IPS-15b (cell line): ENCODE data around the gene THYN1.

Experiments used
- H3K27me3 ChIP-seq: one replicate; pipeline ENCODE4 v1.6.1; 2013; ENCODE audit warnings: low read length; ENCODE audit not compliant: control insufficient read depth, insufficient read depth
- H3K36me3 ChIP-seq: one replicate; pipeline ENCODE4 v1.6.1; 2013; ENCODE audit warnings: low read length; ENCODE audit not compliant: control insufficient read depth, insufficient read depth
- H3K4me1 ChIP-seq: one replicate; pipeline ENCODE4 v1.6.1; 2013; ENCODE audit warnings: mild to moderate bottlenecking, low read length; ENCODE audit not compliant: control insufficient read depth, insufficient read depth
- H3K4me3 ChIP-seq: one replicate; pipeline ENCODE4 v1.5.1; 2013; ENCODE audit warnings: low read depth, low read length
- H3K9ac ChIP-seq: one replicate; pipeline ENCODE4 v1.6.1; 2013; ENCODE audit warnings: low read depth, mild to moderate bottlenecking, low read length
- H3K9me3 ChIP-seq: one replicate; pipeline ENCODE4 v1.6.1; 2013; ENCODE audit warnings: mild to moderate bottlenecking, low read length; ENCODE audit not compliant: control insufficient read depth, insufficient read depth

Gene THYN1

DNA sequence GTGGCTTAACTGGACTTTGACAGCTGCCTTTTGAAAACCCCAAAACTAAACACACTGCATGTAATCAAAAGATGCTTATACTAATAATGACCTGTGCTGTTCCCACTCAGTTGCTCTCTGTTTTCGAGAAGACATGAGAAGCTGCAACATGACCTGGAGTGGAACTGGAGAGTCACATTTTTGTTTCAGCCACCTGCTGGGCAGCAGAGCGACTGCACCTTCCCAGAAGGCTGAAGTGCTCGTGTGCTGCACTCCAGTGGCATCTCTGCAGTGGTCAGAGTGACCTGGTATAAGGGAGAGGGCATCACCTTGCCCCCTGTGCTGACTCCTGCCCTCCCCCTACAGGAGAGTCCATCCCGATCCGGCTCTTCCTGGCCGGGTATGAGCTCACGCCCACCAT lies 8.6 kb downstream of the THYN1 start:
- H3K4me1 ChIP-seq: no peaks in the 10 kb centered on the region
- peaks cover 35% of the 10 kb centered on the region for H3K36me3 ChIP-seq
- no peak overlapping the region for H3K9ac ChIP-seq
- H3K9me3 ChIP-seq: no peaks in the 10 kb centered on the region
- no peak overlapping the region for H3K4me3 ChIP-seq
- H3K27me3 ChIP-seq: no peaks in the 10 kb centered on the region

DNA sequence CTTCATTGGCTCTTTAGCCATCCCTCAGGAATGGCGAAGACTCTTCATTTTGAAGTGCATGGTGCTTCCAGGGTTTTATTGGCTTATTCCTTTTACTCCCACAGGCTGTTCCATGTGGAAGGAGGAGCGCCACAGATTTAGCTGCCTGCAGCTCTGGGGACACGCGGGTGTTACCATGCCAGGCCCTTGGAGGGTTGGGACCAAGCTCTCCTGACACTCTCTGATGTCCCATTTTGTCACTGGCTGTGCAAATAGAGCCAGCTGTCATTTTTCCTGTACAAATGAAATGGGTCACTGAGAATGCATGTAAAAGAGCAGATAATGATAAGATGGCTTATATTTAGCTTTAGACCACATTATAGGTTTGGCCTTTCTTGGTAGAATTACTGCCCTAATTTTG lies 9.2 kb downstream of the THYN1 start:
- Histone ChIP-seq H3K27me3 (no peaks in the 10 kb centered on the region), H3K9me3 (no peaks in the 10 kb centered on the region), H3K4me1 (no peaks in the 10 kb centered on the region), H3K36me3 (peaks cover 30% of the 10 kb centered on the region), H3K9ac (no peak overlapping the region), H3K4me3 (no peak overlapping the region)

DNA sequence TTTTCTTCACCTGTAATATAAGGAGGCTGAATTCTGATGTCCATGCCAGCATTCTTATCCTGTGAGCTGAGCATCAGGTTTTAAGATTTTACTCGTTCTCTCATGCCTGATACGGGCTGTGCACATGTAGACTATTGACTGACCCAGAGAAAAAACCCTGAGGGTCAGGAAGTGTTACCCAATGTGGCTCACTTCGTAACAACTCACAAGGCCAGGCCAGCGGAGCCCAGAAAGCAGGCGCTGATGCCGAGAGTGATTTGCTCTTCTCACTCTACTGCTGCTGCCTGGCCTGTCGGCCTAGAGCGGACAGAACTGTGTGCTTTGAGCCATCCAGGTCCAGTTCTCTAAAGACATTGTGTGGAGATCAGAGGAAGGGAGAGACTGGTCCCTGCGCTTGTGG lies 10.8 kb downstream of the THYN1 start:
- no peak overlapping the region for H3K4me3 ChIP-seq
- H3K9me3 ChIP-seq: no peaks in the 10 kb centered on the region
- no peak overlapping the region for H3K9ac ChIP-seq
- H3K36me3 ChIP-seq: peaks cover 30% of the 10 kb centered on the region
- H3K27me3 ChIP-seq: no peaks in the 10 kb centered on the region
- no peaks in the 10 kb centered on the region for H3K4me1 ChIP-seq

DNA sequence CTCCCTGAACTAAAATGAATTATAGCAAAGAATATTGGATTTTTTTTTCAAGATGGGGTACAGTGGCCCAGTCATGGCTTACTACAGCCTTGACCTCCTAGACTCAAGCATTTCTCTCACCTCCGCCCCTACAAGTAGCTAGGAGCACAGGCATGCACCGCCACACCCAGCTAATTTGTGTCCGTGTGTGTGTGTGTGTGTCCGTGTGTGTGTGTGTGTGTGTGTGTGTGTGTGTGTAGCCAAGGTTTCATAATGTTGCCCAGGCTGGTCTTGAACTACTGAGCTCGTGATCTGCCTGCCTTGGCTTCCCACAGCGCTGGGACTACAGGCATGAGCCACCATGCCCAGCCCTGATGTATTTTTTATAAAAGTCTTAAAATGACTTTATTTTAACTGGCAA lies 12.6 kb downstream of the THYN1 start:
- Histone ChIP-seq H3K27me3 (no peaks in the 10 kb centered on the region), H3K9me3 (no peaks in the 10 kb centered on the region), H3K36me3 (peaks cover 16% of the 10 kb centered on the region)

DNA sequence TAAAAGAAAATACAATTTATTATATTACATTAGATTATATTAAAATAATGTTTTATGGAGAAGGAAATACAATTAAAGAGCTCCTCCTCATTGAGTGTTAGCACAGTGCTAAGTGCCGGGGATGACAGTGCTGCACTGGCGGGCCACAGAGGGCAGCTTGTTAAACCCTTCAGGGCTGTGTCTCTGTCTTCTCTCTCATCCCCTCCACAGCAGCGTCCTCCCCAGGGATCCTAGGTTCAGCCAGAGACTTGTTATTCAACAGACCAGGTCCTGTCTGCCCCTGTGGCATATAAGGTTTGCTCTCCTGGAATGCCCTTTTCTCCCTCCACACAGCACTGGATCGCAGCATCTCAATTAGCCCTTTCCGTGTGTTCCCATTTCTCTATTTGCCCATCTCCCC lies 14.2 kb downstream of the THYN1 start:
- Histone ChIP-seq H3K9ac (no peak overlapping the region), H3K36me3 (peaks cover 8% of the 10 kb centered on the region), H3K4me1 (no peaks in the 10 kb centered on the region), H3K27me3 (no peaks in the 10 kb centered on the region), H3K9me3 (no peaks in the 10 kb centered on the region), H3K4me3 (no peak overlapping the region)

More for the DNA sequence above, 12.6 kb downstream of the THYN1 start:
- H3K9ac ChIP-seq: no peak overlapping the region
- no peaks in the 10 kb centered on the region for H3K4me1 ChIP-seq
- no peak overlapping the region for H3K4me3 ChIP-seq

DNA sequence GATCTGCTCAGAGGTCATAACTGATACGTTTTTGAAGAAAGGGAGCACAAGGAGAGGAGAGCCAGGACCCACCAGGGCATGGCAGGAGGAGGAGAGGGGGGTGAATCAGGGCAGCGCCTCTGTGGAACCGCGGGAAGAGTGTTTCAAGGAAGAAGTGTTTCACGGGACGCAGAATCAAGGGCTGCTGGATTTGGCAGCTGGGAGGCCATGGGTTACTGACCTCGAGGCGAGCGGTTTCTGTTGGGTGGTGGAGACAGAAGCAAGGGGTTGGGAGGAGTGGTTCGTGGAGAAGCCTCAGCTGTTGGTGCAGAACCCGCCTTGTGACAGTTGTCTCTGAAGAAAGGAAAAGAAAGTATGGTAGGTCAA lies 15.6 kb downstream of the THYN1 start:
- H3K27me3 ChIP-seq: no peaks in the 10 kb centered on the region
- H3K9me3 ChIP-seq: no peaks in the 10 kb centered on the region
- peaks cover 3% of the 10 kb centered on the region for H3K36me3 ChIP-seq
- no peak overlapping the region for H3K4me3 ChIP-seq
- no peak overlapping the region for H3K9ac ChIP-seq
- no peaks in the 10 kb centered on the region for H3K4me1 ChIP-seq

DNA sequence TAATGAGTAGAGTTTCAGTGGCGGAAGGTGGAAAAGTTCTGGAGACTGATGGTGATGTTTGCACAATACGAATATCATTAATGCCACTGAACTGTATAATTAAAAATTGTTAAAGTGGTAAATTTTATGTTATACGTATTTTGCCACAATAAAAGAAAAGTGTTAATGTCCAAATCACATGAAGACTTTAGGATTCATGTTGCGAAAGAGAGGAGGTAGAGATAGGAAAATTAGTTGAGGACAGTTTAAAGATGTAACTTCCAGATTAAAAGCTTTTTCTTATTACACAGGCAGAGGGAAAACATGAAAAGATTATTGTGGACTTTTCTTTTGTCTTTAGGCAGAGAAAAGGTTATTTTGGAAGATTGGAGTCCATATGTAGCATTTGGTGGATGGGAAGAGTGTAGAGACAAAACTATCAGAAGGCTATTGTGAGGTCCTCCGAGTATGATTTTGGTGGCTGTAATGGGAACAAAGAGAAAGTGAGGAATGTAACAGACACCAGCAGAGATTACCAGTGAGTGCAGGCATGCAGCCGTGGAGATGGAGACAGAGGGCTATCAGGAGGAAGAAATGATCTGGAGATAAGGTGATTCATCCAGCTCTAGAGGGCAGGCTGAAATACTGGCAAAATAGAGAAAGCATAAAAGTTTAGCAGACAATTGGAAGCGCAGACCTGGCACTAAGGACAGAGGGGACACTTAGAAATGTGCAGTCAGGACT lies 16.2 kb downstream of the THYN1 start:
- H3K36me3 ChIP-seq: peaks cover 3% of the 10 kb centered on the region

DNA sequence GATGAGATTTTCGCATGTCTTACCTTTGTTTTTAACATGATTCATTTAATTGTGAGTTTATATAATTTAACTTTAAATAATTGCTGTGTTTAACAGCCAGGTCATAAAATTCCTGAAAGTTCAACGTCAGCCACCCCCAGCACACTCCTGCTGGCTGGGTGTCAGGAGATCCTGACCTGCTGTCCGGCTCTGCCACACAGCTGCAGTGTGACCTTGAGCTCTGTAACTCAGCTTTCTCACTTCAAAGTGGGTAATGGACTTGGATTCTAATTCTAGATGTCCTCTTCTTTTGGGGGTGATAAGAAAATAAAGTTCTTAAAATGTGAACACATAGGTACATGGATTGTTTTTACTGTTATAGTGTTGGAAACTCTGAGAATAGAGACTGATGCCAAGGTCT lies 17.8 kb downstream of the THYN1 start:
- Histone ChIP-seq H3K27me3 (no peaks in the 10 kb centered on the region), H3K4me3 (no peak overlapping the region), H3K9ac (no peak overlapping the region), H3K9me3 (no peaks in the 10 kb centered on the region), H3K4me1 (no peaks in the 10 kb centered on the region), H3K36me3 (no peaks in the 10 kb centered on the region)

More for the DNA sequence above, 16.2 kb downstream of the THYN1 start:
- H3K4me1 ChIP-seq: no peaks in the 10 kb centered on the region
- no peak overlapping the region for H3K4me3 ChIP-seq
- no peaks in the 10 kb centered on the region for H3K27me3 ChIP-seq
- no peaks in the 10 kb centered on the region for H3K9me3 ChIP-seq
- no peak overlapping the region for H3K9ac ChIP-seq

DNA sequence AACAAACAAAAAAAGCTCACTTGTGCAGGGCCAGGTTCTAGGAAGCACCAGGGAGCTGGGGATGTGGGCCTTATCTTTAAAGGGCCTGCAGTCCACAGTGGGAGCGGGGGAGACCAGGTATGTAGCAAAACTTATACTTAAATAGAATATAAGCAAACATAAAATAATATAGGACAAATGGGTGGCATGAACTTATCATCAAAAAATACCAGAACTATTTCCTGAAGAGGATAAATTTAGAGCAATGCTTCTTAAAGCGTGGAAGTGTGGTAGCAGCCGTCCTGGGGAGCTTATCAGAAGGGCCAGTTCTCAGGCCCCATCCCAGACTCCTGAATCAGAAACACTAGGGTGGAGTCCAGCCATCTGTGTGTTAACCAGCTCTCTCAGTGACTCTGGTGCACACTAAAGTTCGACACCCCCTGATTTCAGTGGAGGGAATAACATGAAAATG lies 19.4 kb downstream of the THYN1 start:
- Histone ChIP-seq H3K9me3 (no peaks in the 10 kb centered on the region), H3K27me3 (no peaks in the 10 kb centered on the region), H3K4me1 (no peaks in the 10 kb centered on the region), H3K4me3 (no peak overlapping the region), H3K9ac (no peak overlapping the region), H3K36me3 (no peaks in the 10 kb centered on the region)

DNA sequence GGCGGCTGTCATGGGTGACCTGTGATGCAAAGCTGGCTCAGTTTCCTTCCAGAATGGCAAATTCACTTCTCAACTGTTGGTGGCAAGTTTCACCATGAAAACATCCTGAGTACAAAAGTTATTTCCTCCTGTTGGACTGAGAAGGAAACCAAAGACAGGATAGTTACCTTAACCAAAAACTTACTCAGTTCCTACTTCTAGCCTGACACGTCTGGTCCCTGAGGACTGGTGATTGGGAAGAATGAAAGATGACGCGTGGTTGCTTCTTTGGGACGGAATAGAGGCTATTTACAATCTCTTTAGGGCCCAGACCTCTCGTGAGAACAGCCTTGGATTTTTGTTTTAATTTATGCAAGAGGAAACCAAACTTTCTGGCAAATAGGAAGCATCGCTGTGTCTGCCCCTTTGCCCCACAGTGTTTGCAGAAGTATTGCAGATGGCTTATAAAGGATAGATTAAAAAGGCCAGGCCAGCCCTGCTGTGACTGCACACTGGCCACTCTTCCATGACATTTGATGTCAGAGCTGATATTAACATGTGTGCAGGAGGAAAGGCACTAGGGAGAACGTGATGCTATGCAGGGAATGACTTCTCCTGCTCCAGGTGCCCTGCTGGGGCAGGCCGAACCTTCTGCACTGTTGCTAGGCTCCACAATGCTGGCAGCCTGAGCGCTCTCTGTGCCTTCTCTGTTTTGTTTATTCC lies 21.0 kb downstream of the THYN1 start:
- no peaks in the 10 kb centered on the region for H3K9me3 ChIP-seq
- no peaks in the 10 kb centered on the region for H3K36me3 ChIP-seq
- H3K27me3 ChIP-seq: no peaks in the 10 kb centered on the region
- H3K4me1 ChIP-seq: no peaks in the 10 kb centered on the region
- H3K9ac ChIP-seq: no peak overlapping the region
- H3K4me3 ChIP-seq: no peak overlapping the region

DNA sequence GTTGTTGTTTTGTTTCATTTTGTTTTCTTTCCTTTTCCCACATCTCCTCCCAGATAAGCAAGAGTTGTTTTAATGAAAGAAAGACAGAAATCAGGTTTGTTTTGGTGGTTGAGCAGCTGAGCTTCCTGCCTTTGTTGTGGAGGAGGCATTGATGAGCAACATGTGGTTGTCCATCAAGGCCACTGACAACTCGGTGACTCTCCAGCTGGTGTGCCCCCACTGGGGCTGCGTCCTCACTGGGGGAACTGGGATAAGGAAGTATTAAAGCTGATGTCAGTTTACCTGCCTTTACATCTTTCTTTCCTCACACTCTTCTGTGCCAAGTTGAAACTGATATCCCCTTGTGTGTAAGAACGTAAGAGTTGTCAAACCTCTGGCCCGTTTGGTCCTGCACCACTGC lies 22.8 kb downstream of the THYN1 start:
- no peaks in the 10 kb centered on the region for H3K36me3 ChIP-seq
- H3K4me3 ChIP-seq: no peak overlapping the region
- no peaks in the 10 kb centered on the region for H3K9me3 ChIP-seq
- H3K27me3 ChIP-seq: peaks cover 5% of the 10 kb centered on the region
- no peak overlapping the region for H3K9ac ChIP-seq
- H3K4me1 ChIP-seq: peaks cover 7% of the 10 kb centered on the region

DNA sequence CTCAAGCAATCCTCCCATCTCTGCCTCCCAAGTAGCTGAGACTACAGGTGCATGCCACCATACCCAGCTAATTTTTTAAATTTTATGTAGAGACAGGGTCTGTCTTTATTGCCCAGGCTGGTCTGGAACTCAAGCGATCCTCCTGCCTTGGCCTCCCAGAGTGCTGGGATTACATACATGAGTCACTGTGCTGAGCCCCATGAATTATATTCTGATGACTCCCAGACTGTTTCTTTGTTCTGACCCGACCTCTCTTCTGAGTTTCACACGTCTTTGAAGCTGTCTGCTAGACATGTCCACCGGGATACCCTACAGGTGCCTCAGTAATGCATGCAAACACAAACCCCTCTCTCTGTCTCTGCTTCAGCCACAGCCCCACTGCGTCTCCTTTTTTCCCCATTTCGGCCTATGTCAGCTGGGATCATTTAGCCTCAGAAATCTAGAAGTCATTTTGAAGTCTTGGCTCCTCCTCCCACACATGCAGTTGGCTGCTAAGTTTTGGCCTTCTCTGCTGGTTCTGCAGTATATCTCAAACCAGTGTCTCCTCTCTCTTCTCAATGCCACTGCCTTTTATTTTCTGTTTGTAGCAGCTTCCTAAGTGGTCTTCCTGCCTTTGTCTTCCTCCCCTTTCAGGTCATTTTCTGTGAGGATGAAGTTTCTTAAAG lies 23.9 kb downstream of the THYN1 start:
- Histone ChIP-seq H3K36me3 (no peaks in the 10 kb centered on the region), H3K4me1 (peaks cover 7% of the 10 kb centered on the region), H3K4me3 (no peak overlapping the region), H3K9ac (no peak overlapping the region), H3K27me3 (peaks cover 5% of the 10 kb centered on the region), H3K9me3 (no peaks in the 10 kb centered on the region)
